Heart left ventricle (tissue), 16 donors: ENCODE results near the gene TSPAN15. TPM values are rescaled to one million over a fixed set of nuclear protein-coding genes. Genes with fewer than 3 reads are reported as not detected.

Experiments
- ATAC-seq, 4 donors: fragments of 200-7000 bp; cut with Tn5 transposase; one replicate each; pipeline ENCODE4 v1.9.1; 2020 to 2022; ENCODE audit warnings: moderate library complexity in 4 of 4, mild to moderate bottlenecking in 3 of 4, moderate number of reproducible peaks in 1 of 4
- DNase-seq, 5 donors: peaks; one replicate each; pipeline ENCODE4 v3.0.0-alpha.2; 2020
- H3K27ac ChIP-seq, 12 donors: fragments of 200-600 bp; sonication (generic) in 4 of 12; one replicate each; pipeline versions ENCODE4 v1.5.0 to v1.8.0; 2016 to 2022; ENCODE audit warnings: mild to moderate bottlenecking in 2 of 12
- H3K27me3 ChIP-seq, 9 donors: fragments of 200-600 bp; sonication (generic) in 2 of 9; one replicate each; pipeline versions ENCODE4 v1.5.1 to v1.8.0; 2016 to 2022; ENCODE audit warnings: mild to moderate bottlenecking in 3 of 9
- H3K36me3 ChIP-seq, 9 donors: fragments of 200-600 bp; sonication (generic) in 2 of 9; one replicate each; pipeline versions ENCODE4 v1.5.0 to v1.8.0; 2018 to 2022; ENCODE audit warnings: mild to moderate bottlenecking in 2 of 9
- H3K4me1 ChIP-seq, 12 donors: fragments of 200-600 bp; sonication (generic) in 4 of 12; one replicate each; pipeline versions ENCODE4 v1.5.0 to v1.8.0; 2016 to 2022; ENCODE audit warnings: mild to moderate bottlenecking in 3 of 12
- H3K4me3 ChIP-seq, 12 donors: fragments of 200-600 bp; sonication (generic) in 4 of 12; one replicate each; pipeline versions ENCODE4 v1.5.0 to v1.8.0; 2017 to 2022; ENCODE audit warnings: mild to moderate bottlenecking in 9 of 12, moderate library complexity in 4 of 12
- H3K9me3 ChIP-seq, 12 donors: fragments of 200-600 bp; sonication (generic) in 4 of 12; one replicate each; pipeline versions ENCODE4 v1.5.0 to v1.8.0; 2016 to 2022; ENCODE audit warnings: mild to moderate bottlenecking in 1 of 12
- POLR2A ChIP-seq, 2 donors: fragments of 450-650 bp; IDR thresholded peaks; one replicate each; pipeline ENCODE4 v1.6.1; 2017; ENCODE audit warnings: antibody characterized with exemption in 2 of 2, mild to moderate bottlenecking in 2 of 2, moderate library complexity in 2 of 2
- WGBS, 4 donors: extraction: QIAGEN DNeasy Blood & Tissue Kit in 2 of 4; methylation state at CpG; one replicate each; pipeline versions ENCODE4 v1.1.5 to v1.1.7; 2013 to 2018; 5-methylcytosine and 5-hydroxymethylcytosine counted together
- intact Hi-C, 10 donors: fragments of 100-400 bp; cut with DNase I; formaldehyde crosslinking; loops; one replicate each; pipeline versions ENCODE4 v1.11.1 to v1.14.2; 2022
- polyA plus RNA-seq, 2 donors: library from polyadenylated mRNA; stranded (reverse); fragments of 200-250 nt; gene quantifications; one replicate each; pipeline ENCODE4 v1.2.3, GENCODE V29; 2013
- total RNA-seq, 9 donors: library from RNA; depleted of rRNA in 2 of 9; stranded (reverse); fragments of >200 nt in 2 of 9; fragmentation: NEBNext Ultra II Directional in 3 of 9; extraction: Animal tissue kit (Norgen Biotek cat#: 25700) in 3 of 9; gene quantifications; one replicate each; pipeline versions ENCODE4 v1.1.0 to v1.2.4, GENCODE V29; 2016 to 2023
- TF ChIP-seq, protein P1 (sequence below), 12 donors: fragments of 200-600 bp; sonication (generic) in 4 of 12; IDR thresholded peaks; one replicate each; pipeline versions ENCODE4 v1.5.0 to v1.8.0; 2018 to 2022; ENCODE audit warnings: antibody characterized with exemption in 12 of 12, mild to moderate bottlenecking in 5 of 12
- donor health status: ischemic (EF 13 %, LVEDD 7.1; RV severe dilation, severe dysfunction).
- donor health status: healthy with polysubstance abuse.
- donor health status: DM: no; HTN: yes; CAD: no.
- donor health status: DM: no; HTN: no; CAD: no.
- donor health status: ischemic (EF 25% LVEDD 6.9; RV normal size, moderate dysfunction).
- donor health status: ischemic (EF 25% LVEDD 5.7; RV mildly dilated, moderate dysfunction).
- donor health status: healthy.
- donor health status: DM: yes; HTN: yes; CAD: no.
- donor health status: ischemic (EF 35%, LVEDD 5.7; RV mildly dilated, moderate dysfunction).
- donor health status: nonischemic (EF 11% LVEDD 7.7; RV severe dilation, severe dysfunction).
- donor health status: DM: yes; HTN: yes; CAD: no.
- donor health status: PGD.
- donor health status: ischemic (EF 29% LVEDD 5.4; RV normal size, mild dysfunction).
- donor health status: nonischemic (EF 23%, LVEDD 6.1; RV moderate dilation, normal function).

Gene TSPAN15
- total and polyA plus RNA-seq, 11 donors = 4.5 to 20.2 (median 11.1) TPM

DNA sequence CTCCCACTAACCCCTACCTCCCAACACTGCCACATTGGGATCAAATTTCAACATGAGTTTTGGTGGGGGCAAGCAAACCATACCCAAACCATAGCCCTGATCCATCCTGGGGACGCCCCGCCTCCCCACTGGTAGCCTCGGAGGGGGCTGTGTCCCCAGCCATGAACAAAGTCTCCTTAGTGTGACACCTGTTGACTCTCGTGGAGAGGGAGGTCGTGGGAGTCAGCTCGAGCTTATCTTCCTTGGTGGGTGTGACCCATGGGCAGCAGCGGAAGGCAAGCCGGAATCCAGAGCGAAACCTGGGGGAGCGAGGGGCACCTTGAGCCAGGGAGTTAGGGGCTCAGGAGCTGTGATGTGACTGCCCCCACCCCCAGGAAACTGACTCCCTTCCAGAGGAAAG is 46.5 kb upstream of the TSPAN15 start:
- Histone ChIP-seq H3K4me1 (peaks cover 0 to 61% (median 37%) of the 10 kb centered on the region in 12 donors), H3K9me3 (no peaks in the 10 kb centered on the region), H3K27ac (peak overlapping the region in 8 of 12 donors; percentile 20 to 93 (median 56)), H3K4me3 (no peak overlapping the region), H3K27me3 (no peaks in the 10 kb centered on the region), H3K36me3 (peaks cover 0 to 48% (median 30%) of the 10 kb centered on the region in 9 donors)
- intact Hi-C loops = loop anchor here in 2 of 10 donors (5.0 kb wide), 1 partner anchor 167 kb away; no protein-coding TSS in a partner anchor
- DNase-seq = peak in 2 of 5 donors; percentile 40 to 65
- no peak for TF ChIP-seq POLR2A (IDR thresholded peaks at IDR 0.05)
- TF ChIP-seq, protein P1, sequence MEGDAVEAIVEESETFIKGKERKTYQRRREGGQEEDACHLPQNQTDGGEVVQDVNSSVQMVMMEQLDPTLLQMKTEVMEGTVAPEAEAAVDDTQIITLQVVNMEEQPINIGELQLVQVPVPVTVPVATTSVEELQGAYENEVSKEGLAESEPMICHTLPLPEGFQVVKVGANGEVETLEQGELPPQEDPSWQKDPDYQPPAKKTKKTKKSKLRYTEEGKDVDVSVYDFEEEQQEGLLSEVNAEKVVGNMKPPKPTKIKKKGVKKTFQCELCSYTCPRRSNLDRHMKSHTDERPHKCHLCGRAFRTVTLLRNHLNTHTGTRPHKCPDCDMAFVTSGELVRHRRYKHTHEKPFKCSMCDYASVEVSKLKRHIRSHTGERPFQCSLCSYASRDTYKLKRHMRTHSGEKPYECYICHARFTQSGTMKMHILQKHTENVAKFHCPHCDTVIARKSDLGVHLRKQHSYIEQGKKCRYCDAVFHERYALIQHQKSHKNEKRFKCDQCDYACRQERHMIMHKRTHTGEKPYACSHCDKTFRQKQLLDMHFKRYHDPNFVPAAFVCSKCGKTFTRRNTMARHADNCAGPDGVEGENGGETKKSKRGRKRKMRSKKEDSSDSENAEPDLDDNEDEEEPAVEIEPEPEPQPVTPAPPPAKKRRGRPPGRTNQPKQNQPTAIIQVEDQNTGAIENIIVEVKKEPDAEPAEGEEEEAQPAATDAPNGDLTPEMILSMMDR (IDR thresholded peaks at IDR 0.05) = no peak
- ATAC-seq = no peak
- 84 to 87% (median 85%) methylated on average over 7 to 10 of the region's 10 CpGs for WGBS, 4 donors

DNA sequence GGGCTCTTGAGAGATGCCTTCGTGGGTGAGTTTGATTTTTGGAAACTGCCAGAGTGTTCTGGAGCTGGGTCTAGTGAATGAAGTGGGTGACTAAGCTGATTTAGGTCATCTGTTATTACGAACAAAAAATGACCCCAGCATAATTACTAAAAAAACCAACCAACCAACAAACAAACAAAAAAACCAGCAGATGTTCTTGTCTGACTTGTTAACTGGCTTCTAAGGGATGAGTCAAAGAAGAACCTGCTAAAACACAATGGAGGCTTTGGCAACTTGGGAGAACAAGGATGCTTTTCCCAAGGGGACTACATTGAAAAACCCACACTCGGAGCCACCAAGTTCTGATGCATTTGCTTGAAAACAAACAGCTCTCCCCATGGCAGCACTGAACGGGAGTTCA is 46.0 kb upstream of the TSPAN15 start:
- Histone ChIP-seq H3K4me3 (no peak overlapping the region), H3K27me3 (no peaks in the 10 kb centered on the region), H3K4me1 (peaks cover 0 to 64% (median 37%) of the 10 kb centered on the region in 12 donors), H3K27ac (peak overlapping the region in 11 of 12 donors; percentile 7 to 93 (median 70)), H3K36me3 (peaks cover 0 to 44% (median 26%) of the 10 kb centered on the region in 9 donors), H3K9me3 (no peaks in the 10 kb centered on the region)
- TF ChIP-seq, protein P1 (IDR thresholded peaks at IDR 0.05) = no peak
- TF ChIP-seq POLR2A (IDR thresholded peaks at IDR 0.05) = no peak
- no peak for ATAC-seq
- WGBS, 4 donors = 58 to 71% (median 63%) methylated on average over 4 of the region's 4 CpGs
- DNase-seq = peak in 1 of 5 donors; percentile 25
- intact Hi-C loops = loop anchor here in 2 of 10 donors (5.0 kb wide), 1 partner anchor 168 kb away; no protein-coding TSS in a partner anchor

DNA sequence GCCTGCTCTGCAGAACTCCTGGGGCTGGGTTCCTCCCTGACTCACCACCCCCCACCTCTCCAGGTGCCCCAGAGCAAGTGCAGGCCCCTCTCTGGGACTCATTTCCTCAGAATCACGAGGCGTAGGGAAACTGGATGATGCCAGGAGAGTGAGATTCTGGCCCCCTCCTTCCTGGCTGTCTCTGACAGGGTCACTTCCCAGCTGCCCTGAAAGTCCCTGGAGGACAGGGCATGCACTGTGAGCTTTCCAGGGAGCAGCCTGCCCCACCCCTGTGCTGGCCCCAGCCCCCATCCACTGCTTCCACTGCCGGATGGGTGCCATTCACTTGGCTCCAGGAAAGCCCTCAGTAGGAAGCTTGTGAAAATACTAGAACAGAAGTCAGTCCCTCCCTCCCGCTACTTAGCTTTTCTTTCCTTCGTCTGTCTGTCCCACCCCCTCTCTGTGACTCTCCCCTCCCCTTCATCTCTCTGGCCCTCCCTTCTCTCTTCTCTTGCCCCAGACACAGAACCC is 44.9 kb upstream of the TSPAN15 start:
- no peaks in the 10 kb centered on the region for H3K27me3 ChIP-seq
- H3K9me3 ChIP-seq = no peaks in the 10 kb centered on the region
- peak overlapping the region in 6 of 12 donors; percentile 34 to 49 (median 40) for H3K4me3 ChIP-seq
- peak overlapping the region in 11 of 12 donors; percentile 54 to 93 (median 70) for H3K27ac ChIP-seq
- 19 to 34% (median 29%) methylated on average over 5 of the region's 5 CpGs for WGBS, 4 donors
- H3K36me3 ChIP-seq = peaks cover 0 to 32% (median 15%) of the 10 kb centered on the region in 9 donors
- peak in 1 of 2 donors; percentile 4 for TF ChIP-seq POLR2A (IDR thresholded peaks at IDR 0.05)
- TF ChIP-seq, protein P1 (IDR thresholded peaks at IDR 0.05) = no peak
- intact Hi-C loops = loop anchor here in 2 of 10 donors (2.0 to 5.0 kb wide), 2 partner anchors 169 to 232 kb away; no protein-coding TSS in a partner anchor
- H3K4me1 ChIP-seq = peaks cover 0 to 64% (median 37%) of the 10 kb centered on the region in 12 donors
- DNase-seq = peak; percentile 64 to 81 (median 75)
- peak; percentile 13 to 47 (median 16) for ATAC-seq

DNA sequence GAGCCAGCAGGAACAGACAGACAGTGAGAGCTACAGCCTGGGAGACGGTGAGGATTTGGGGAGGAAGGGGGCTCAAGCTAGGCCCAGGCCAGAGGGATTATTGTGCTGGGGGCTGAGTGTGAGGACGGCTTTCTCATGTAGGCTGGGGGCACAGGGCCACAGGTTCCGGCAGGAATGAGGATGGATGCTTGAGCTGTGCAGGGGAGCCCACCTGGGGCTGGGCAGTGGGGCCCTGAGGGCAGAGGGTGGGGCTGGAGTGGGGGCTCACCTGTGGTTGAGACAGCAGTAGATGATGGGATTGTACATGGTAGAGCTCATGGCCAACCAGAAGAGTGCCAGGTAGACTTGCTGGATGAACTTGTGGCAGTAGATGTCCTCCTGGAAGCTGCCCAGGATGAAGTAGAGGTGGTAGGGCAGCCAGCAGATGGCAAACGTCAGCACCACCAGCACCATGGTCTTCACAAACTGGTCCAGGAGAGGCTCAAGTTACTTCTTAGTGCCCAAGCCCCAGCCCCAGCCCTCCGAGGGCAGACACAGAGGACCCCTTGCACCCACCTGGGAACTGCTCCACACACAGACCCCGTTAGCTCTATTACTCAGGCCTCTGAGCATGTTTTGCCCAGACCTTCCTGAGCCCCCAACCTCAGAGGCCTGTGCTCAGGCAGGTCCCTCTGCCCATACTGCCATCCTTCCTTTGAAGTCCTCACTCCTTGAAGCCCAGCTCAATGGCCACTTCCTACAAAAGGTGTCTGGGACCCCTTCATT is 44.3 kb upstream of the TSPAN15 start:
- 65 to 80% (median 67%) methylated on average over 4 to 6 of the region's 6 CpGs for WGBS, 4 donors
- peak in 1 of 4 donors; percentile 1 for ATAC-seq
- Histone ChIP-seq H3K9me3 (no peaks in the 10 kb centered on the region), H3K4me3 (peak overlapping the region in 9 of 12 donors; percentile 19 to 49 (median 39)), H3K4me1 (peaks cover 0 to 64% (median 37%) of the 10 kb centered on the region in 12 donors), H3K27me3 (no peaks in the 10 kb centered on the region), H3K27ac (peak overlapping the region in 11 of 12 donors; percentile 54 to 93 (median 70)), H3K36me3 (peaks cover 0 to 26% (median 8%) of the 10 kb centered on the region in 9 donors)
- DNase-seq = peak in 1 of 5 donors; percentile 54
- intact Hi-C loops = loop anchor here in 2 of 10 donors (2.0 to 5.0 kb wide), 2 partner anchors 170 to 232 kb away; no protein-coding TSS in a partner anchor
- no peak for TF ChIP-seq POLR2A (IDR thresholded peaks at IDR 0.05)
